HG03571 (cell line): ENCODE measurements around the gene CREB3L1.
"Not testable (repeated sequence)": the region's sequence is repeated elsewhere in the genome, so short reads cannot be mapped to it uniquely, and the experiment has no call there.

Experiments used
- ATAC-seq: cut with Tn5 transposase; IDR thresholded peaks from one replicate; pipeline ENCODE4 v1.9.1; 2021; ENCODE audit not compliant: unreplicated experiment

The CREB3L1 gene

DNA sequence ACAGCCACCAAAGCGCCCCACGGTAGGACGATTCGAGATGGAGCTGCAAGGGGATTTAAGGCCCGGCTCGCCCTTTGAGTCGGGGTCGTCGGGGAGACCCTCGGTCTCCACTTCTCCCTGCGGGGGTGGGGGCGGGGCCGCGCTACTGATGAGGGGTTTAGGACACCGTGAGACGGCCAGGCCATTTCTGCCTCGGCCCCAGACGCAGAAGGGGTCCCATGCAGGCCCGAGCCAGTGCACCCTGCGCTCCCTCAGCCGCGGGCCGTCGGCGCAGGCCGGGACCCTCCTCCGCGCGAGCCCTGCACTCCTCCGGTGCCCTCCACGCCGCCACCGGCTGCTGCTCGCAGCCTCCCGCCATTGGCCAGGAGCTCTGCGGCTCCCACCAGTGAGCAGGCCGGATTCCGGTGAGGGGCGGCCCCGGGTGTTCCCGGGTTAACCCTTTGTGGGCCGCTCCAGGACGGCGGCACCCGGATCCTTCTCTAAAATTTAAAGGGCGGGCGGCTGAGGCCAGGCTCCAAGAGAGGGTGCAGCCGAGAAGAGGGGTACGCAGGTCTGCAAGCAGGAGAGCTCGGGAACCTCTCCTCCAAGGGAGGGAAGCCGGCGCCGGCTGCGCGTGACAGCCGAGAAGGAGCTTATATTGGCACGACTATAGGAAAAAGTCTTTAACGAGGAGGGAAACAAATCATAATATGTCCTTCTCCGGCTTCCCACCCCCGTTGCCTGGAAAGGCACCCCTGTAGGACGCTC lies 18.0 kb downstream of the CREB3L1 start:
- no peak for ATAC-seq

DNA sequence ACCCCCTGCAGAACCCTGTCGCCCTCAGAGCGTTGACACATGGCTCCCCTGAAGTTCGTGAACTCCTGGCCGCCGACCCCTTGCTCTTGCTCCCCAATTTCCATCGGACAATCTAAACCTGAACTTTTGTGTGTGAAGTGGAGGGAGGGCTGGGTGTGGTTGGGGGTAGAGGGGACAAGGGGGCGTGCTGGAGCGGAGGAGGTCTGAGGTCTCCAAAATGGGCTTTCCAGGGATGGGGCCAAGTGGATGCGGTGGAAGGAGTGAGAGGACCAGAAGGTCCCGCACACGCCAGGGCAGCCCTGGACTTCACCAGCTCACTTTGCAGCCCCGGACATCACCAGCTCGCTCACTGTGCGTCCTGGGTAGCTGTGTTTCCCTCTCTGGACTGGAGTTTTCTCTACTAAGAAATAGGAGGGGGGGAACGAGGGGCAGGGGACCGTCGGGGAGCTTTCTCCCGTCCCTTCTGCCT lies 18.6 kb downstream of the CREB3L1 start:
- no peak for ATAC-seq

DNA sequence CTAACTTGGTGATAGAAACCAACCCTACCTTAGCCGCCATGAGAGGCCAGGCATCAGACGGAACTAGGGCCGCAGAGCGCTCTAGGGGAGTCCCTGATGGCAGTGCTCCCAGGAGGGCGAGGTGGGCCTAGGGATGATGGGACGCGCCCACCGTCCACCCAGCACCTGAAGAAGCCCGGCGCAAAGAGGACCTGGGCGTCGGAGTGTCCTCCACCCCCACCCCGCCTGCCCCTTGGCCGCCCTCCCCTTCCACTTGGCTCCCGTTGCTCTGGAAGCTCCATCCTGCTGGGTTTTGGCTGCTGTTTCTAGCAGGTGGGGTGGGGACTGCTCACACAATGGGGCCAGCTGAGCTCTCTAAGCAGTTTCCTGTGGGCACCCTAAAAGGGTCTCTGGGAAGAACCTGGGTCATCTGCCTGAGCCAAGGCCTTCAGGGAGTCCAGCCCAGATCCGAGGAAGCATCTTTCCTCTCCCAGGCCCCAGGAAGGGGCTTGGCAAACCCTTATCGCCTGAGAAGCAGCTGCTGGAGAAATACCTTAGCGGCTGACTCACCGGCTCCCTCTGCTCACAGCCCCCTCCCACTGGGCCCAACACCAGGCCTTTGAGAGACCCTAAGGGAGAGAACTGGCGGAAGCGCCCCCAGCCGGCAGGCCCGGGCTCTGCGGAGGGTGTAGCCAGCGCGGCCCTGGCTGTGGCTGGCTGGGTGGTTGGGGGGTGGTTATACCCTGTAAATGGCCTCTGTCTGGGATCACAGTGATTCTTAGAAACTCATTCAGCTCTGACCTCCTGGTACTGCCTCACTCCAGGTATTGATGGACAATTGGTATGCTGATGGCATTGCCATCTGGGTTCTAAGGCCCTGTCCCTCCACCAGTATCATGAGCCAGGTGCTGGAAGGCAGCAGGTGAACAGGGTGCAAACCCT lies 19.3 kb downstream of the CREB3L1 start:
- no peak for ATAC-seq

DNA sequence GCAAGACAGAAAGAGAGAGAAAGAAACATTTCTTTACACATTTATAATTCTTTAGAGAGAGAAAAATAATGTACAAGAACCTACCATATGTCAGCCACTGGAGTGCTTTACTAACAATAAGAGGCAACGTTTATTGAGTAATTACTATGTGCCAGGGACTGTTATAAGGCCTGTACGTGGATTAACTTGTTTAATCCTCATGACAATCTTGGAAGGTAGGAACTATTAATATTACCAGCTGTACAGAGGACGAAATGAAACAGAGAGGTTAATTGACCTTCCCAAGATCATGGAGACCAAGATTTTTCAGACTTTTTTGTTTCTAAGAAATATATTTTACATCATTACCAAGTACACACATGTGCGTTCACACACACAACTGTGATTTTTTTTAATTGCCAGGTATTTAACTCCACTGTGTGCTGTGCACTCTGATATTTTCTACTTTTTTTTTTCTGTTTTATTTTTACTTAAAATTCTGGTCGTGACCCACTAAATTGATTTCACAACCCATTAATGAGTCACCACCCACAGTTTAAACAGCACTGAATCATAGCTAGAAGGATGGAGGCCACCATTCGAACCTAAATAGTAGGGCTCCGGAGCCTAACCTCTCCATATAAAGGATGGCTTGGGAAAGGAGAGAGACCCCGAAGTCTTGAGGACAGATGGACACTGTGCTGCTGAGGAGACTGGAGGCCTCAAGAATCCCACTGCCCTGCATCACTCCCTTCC lies 21.4 kb downstream of the CREB3L1 start:
- ATAC-seq, result no peak

DNA sequence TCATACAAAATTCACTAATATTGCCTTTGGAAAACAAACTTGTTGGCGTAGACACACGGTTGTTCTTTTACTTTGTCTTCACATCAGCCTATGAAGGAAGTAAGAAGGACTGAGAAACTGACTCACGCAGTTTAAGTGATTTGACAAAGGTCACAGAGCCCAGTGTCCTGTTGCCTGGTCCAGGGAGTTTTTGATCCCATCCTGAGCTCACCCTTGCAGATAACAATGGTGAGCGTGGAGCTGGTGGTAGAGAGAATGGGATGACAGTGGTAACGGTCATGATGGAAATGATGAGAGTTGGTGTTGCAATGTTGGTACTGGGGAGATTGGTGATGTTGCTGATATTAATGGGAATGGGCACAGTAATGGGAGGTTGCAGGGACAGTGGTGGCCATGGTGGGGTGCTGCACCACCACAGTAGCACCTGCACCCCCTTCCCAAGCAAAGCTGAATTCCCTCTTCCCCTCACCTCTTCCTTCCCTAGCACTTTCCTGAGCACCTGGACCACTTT lies 22.0 kb downstream of the CREB3L1 start:
- no peak for ATAC-seq

DNA sequence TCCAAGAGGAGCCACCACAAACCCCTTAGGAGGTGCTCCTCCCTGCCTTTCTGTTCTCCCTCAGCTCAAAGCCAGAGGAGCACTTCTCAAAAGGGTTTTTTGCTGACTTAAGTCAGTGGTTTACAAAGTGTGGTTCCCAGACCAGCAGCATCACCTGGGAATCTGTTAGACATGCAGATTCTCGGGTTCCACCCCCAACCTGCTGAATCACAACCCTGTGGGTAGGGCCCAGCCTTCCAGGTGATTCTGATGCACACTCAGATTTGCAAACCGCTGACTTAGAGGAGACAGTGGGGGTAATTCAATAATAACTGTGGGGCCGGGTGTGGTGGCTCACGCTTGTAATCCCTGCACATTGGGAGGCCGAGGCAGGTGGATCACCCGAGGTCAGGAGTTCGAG lies 22.8 kb downstream of the CREB3L1 start:
- no peak for ATAC-seq

DNA sequence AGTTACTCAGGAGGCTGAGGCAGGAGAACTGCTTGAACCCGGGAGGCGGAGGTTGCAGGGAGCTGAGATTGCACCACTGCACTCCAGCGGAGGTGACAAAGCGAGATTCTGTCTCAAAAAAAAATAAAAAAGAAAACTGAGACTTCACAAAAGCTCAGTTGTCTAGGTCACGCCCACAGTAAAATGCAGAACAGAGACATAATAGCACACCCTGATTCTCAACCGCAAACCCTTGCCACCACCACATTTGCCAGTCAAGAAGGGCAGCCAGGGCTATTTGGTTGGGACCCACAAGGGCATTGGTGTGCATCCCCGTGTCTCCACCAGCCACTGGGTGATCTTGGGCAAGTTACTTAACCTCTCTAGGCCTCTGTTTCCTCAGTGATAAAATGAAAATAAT lies 25.4 kb downstream of the CREB3L1 start:
- no peak for ATAC-seq

DNA sequence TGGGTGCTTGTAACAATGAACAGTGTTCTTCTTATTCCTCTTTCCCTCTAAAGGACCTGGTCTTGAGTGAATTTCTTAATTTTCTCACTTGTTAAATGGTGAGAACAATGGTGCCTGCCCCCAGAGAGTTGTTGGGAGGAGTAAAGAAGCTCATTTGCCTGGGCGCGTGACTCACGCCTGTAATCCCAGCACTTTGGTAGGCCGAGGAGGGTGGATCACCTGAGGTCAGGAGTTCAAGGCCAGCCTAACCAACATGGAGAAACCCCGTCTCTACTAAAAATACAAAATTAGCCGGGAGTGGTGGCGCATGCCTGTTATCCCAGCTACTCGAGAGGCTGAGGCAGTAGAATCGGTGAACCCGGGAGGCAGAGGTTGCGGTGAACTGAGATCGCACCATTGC lies 26.6 kb downstream of the CREB3L1 start:
- not testable (repeated sequence) for ATAC-seq

DNA sequence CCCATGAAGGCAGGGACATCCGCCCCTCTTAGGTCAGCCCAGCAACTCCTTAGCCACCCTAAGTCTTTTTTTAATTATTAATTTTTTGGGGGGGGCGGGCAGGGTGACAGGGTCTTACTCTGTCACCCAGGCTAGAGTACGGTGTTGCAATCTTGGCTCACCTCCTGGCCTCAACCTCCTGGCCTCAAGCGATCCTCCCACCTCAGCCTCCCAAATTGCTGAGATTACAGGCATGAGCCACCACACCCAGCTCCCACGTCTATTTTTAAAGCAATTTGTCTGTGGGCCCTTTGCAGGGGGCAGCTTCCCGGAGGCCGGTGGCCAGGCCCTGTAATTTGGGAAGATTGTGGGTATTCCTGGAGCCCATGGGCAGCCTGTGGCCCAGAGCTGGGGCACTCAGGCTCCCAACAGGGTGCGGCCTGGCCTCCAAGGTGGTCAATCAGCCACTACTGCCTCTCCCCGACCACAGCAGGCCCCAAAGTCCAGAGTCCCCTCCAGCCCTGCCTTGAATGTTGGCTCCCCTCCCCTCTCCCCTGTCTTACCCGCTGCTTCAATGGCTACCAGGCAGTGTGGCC lies 27.2 kb downstream of the CREB3L1 start:
- no peak for ATAC-seq

DNA sequence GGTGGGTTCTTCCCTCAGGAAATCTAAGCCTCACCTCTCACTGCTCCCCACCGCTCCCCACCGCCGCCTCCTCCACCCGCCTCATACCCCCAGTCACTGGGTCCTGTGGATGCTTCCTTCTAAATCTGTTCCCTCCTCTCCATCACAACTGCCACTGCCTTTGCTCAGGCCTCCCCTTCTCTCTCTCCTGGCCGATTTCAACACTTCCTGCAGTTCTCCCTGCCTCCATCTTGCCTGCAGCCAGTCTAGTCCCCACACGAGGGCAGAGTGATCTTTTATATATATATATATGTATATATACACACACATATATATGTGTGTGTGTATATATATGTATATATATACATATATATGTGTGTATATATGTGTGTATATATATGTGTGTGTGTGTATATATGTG lies 27.8 kb downstream of the CREB3L1 start:
- ATAC-seq, result no peak

DNA sequence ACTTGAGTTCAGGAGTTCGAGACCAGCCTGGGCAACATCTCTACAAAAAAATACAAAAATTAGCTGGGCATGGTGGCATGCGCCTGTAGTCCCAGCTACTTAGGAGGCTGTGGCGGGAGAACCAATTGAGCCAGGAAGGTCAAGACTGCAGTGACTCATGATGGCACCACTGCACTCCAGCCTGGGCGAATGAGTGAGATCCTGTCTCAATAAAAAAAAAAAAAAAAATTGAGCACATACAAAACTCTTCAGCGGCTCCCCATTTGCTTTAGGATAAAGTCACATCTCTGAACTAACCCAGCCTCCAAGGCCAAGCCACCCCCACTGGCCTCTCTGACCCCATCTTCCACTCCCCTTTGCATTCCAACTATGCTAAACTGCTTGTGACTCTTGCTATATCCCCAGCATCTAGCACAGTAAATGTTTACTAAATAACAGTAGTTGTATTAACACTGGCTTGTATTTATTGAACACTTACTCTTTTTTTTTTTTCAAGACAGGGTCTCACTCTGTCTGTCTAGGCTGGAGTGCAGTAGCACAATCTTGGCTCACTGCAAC lies 28.9 kb downstream of the CREB3L1 start:
- ATAC-seq, result no peak

DNA sequence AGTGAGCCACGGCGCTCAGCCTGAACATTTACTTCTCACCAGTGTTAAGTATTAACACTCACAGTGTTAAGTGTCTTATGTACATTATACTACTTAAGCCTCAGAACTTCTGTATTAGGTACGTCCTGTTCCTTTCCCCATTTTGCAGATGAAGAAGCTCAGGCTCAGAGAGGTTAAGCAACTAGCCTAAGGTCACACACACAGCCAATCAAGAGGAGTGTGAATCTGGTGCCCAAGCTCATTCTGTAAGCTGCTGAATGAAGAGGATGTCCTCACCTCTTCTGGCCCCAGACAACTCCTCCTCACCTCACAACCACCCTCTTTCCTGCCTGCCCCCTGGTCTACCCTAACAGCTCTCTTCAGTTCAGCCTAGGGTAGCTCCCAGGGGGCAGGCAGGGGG lies 29.9 kb downstream of the CREB3L1 start:
- ATAC-seq, result no peak

DNA sequence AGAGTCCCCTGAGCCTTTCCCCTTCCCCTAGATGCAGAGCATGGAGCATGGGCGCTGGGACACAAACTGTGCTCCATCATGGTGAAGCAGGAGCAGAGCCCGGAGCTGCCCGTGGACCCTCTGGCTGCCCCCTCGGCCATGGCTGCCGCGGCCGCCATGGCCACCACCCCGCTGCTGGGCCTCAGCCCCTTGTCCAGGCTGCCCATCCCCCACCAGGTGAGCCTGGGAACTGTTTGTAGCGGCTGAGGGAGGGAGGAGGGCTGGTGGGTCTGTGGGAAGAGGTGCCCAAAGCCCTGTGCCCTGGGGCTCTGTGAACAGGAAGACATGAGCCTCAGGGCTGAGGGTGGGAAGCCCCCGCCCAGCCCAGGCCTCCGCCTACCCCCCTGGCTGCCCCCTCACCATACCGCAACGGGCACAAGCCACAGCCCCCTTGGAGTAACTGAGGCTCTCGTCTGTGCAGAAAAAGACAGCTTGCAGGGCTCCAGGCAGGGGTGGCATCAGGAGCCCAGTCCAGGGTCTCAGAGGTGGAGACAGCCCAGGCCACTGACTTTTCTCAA lies 30.4 kb downstream of the CREB3L1 start:
- no peak for ATAC-seq

DNA sequence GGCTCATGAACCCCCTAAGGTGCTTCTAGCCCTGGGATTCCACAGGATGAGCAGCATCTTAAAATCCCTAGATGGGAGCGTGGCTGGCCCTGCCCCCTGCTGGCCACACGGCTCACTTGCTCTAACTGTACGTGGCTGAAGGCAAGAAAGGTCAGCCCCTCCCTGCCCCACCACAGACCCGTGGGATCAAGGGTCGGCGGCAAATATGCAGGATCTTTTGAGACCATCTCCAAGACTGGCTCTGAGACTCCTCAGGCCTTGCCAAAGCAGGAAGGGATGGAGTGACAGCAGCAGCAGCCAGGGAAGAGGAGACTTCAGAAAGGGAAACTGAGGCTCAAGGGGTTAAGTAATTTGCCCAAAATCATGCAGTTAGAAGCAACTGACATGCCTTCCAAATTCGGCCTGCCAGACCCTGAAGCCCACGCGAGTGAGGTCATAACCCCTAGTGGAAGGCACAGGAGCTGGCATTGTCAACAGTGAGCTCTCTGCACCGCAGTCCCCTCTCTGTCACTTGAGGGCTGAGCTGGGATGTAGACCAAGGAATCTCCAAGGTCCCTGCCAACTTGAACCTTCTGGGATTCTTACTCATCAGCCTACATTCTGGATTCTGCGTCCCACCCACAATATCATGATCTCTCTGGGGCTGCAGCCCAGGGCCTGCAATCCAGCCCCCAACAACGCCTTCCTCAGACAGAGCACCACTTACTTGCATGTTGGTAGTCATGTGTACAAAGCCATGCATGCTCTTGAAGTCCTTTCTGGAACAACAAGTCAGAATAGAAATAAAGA lies 31.4 kb downstream of the CREB3L1 start:
- ATAC-seq, result no peak

DNA sequence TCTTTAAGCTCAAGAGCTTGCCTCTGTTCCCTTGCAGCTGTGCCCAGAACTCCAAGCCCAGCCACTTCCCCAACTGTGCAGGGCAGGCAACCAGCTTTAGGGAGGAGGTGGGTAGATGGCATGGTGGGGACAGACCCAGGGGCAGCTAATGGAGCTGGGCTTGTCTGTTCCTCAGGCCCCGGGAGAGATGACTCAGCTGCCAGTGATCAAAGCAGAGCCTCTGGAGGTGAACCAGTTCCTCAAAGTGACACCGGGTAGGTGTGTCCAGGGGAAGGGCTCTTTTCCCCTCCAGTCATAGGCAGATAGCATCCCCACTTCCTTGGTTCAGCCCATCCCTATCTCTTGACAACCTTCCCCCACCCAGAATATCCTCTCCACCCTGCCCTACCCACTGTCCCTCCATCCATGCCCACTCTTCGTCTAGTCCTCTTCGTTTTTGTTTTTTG lies 32.4 kb downstream of the CREB3L1 start:
- no peak for ATAC-seq

DNA sequence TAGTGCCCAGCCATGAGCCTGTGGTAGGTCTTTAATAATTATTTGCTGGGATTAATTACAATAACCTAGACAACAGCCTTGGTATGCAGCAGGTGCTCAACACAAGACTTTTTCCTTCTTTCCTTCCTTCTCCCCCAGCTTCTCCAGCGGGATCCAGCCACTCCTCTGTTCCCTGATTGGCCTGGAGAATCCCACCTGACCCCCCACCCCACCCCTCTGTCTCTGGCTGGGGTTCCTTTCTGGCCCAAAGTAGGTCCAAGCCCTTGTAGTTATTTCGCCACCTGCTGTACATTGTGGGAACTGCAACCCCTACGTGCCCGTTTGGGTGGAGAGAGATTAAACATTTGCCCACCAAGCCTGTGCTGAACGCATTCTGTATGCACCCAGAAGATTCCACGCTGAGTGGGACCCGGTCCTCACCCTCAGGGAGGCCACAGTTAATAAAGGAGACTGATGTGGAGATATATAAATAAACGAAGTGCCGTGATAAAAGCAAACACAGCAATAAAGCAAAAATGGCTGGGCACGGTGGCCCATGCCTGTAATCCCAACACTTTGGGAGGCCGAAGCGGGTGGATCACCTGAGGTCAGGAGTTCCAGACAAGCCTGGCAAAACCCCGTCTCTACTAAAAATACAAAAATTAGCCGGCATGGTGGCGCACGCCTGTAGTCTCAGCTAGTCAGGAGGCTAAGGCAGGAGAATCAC lies 37.7 kb downstream of the CREB3L1 start:
- no peak for ATAC-seq

DNA sequence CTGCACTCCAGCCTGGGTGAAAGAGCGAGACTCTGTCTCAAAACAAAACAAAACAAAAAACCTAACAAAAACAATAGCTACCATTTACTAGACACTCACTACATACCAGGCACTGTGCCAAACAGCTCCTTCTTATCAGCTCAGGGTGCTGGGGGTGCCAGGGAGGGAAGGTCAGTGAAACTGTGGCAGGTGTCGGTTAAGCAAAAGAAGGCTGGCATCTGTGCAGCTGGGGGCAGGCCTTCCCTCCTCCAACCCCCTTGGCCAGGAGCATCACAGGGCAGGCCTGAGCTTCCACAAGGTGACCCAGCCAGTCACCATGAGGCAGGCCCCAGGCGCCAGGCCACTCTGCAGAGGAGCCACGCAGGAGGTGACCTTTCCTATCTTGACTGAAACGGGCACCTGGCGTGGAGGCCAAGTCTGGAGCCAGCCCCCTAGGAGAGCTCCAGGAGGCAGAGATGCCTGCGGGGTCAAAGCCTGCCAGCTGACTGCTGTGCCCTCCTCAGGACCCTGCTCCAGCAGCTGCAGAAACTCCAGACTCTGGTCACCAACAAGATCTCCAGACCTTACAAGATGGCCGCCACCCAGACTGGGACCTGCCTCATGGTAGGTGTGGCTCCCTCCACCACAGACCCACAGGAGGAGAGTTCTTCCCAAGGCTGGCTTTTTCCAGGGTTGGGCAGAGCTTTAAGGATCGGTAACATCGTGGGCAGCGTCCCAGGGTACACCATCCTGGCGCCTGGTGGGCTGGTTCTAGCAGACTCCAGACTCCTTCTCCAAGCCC lies 38.5 kb downstream of the CREB3L1 start:
- no peak for ATAC-seq

DNA sequence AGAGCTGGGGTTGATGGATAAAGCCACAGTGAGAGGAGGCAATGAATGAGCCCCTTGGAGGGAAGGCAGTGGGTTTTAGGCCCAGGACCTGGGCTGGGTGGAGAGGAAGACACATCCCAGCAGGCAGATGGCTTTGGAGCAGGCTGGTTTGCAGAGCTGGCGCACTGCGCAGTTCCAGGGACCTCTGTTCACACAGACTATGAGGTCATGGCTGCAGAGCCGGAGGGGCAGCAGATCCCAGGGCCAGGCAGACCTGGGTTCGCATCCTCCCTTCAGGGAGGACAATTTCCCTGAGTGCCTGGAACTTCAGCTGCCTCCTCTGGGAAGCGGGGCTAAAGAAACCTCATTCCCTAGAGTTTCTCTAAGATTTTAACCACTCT lies 41.6 kb downstream of the CREB3L1 start:
- no peak for ATAC-seq
